ENCODE data around the gene UPK1A.

DNA sequence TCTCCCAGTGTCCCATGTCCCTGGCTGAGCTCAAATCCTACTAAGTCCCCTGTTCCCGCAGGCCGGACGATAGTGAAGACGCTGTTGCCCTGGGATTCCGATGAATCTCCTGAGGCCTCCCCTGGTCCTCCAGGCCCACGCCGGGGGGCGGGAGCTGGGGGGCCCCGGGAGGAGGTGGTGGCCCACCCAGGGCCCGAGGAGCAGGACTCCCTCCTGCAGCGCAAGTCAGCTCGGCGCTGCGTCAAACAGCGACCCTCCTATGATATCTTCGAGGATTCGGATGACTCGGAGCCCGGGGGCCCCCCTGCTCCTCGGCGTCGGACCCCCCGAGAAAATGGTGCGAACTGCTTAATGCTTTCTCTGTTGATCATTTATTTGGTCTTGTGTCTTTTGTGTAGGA lies 57.4 kb downstream of the UPK1A start:
- TF ChIP-seq, protein P1, sequence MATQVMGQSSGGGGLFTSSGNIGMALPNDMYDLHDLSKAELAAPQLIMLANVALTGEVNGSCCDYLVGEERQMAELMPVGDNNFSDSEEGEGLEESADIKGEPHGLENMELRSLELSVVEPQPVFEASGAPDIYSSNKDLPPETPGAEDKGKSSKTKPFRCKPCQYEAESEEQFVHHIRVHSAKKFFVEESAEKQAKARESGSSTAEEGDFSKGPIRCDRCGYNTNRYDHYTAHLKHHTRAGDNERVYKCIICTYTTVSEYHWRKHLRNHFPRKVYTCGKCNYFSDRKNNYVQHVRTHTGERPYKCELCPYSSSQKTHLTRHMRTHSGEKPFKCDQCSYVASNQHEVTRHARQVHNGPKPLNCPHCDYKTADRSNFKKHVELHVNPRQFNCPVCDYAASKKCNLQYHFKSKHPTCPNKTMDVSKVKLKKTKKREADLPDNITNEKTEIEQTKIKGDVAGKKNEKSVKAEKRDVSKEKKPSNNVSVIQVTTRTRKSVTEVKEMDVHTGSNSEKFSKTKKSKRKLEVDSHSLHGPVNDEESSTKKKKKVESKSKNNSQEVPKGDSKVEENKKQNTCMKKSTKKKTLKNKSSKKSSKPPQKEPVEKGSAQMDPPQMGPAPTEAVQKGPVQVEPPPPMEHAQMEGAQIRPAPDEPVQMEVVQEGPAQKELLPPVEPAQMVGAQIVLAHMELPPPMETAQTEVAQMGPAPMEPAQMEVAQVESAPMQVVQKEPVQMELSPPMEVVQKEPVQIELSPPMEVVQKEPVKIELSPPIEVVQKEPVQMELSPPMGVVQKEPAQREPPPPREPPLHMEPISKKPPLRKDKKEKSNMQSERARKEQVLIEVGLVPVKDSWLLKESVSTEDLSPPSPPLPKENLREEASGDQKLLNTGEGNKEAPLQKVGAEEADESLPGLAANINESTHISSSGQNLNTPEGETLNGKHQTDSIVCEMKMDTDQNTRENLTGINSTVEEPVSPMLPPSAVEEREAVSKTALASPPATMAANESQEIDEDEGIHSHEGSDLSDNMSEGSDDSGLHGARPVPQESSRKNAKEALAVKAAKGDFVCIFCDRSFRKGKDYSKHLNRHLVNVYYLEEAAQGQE (IDR thresholded peaks at IDR 0.05; ENCODE audit: low read depth) = no peak
- no peak for TF ChIP-seq TAF1 (IDR thresholded peaks at IDR 0.05; ENCODE audit: low read depth)
- TF ChIP-seq, protein P2, sequence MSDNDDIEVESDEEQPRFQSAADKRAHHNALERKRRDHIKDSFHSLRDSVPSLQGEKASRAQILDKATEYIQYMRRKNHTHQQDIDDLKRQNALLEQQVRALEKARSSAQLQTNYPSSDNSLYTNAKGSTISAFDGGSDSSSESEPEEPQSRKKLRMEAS (IDR thresholded peaks at IDR 0.05) = no peak
- no peak for TF ChIP-seq YY1 (IDR thresholded peaks at IDR 0.05; ENCODE audit: low read depth)
- TF ChIP-seq CREB1 (IDR thresholded peaks at IDR 0.05; ENCODE audit: low read depth) = no peak
- TF ChIP-seq EP300 (IDR thresholded peaks at IDR 0.05; ENCODE audit: borderline replicate concordance) = no peak
- TF ChIP-seq EGR1 (IDR thresholded peaks at IDR 0.05) = no peak
- TF ChIP-seq RAD21 (IDR thresholded peaks at IDR 0.05; ENCODE audit: low read depth) = no peak
- no peak for TF ChIP-seq CEBPB (IDR thresholded peaks at IDR 0.05)
- TF ChIP-seq ZBTB7A (IDR thresholded peaks at IDR 0.05; ENCODE audit: low read depth) = no peak
- no peak for TF ChIP-seq TCF12 (IDR thresholded peaks at IDR 0.05; ENCODE audit: low read depth)
- no peak for TF ChIP-seq TEAD4 (IDR thresholded peaks at IDR 0.05)
- no peak for TF ChIP-seq FOXM1 (IDR thresholded peaks at IDR 0.05; ENCODE audit: borderline replicate concordance, low read depth)

All from Ishikawa (cell line).